K562 (cell line): ENCODE data around the gene KCNQ4. TPM values are rescaled to one million over a fixed set of nuclear protein-coding genes. Genes with fewer than 3 reads are reported as not detected.

Source experiments
- ATAC-seq: fragments of 200-7000 bp; cut with Tn5 transposase; 3 replicates; pipeline ENCODE4 v1.9.1; 2020; ENCODE audit warnings: moderate library complexity
- BruUV-seq: library from RNA; stranded (reverse); fragments of 400-500 nt; replicated peaks from 2 replicates; lab custom pipeline; 2021; lab: Mats Ljungman, UMichigan
- CTCF ChIA-PET: fragments of 300-600 bp; formaldehyde crosslinking; extraction: SDS; loops from one replicate; lab custom pipeline; 2021; ENCODE audit warnings: low intra/inter-chr PET ratio; lab: Yijun Ruan, JAX
- POLR2A ChIA-PET: fragments of 300-600, 350-650 bp; sonication (Branson Sonifier 250); formaldehyde crosslinking; extraction: SDS; loops from one replicate; lab custom pipeline; 2021; ENCODE audit warnings: antibody characterized with exemption, inconsistent platforms; lab: Yijun Ruan, JAX
- DNase-seq, 4 experiments: peaks; one replicate each; pipeline versions ENCODE4 v3.0.0 to v3.0.0-alpha.2; 2011 to 2018; ENCODE audit warnings: low spot score in 3 of 4, mixed read lengths in 3 of 4; ENCODE audit errors: extremely low read depth in 1 of 4
- FAIRE-seq: peaks from 2 replicates; lab custom pipeline; 2011; peaks lifted over from hg19 to GRCh38; lab: Jason Lieb, UNC
- H2AFZ ChIP-seq: 2 replicates; pipeline ENCODE4 v1.6.0; 2011; ENCODE audit warnings: low read depth, low read length, control low read depth, inconsistent platforms
- H3K27ac ChIP-seq: fragments of 200-600 bp; 3 replicates; pipeline ENCODE4 v1.8.0; 2011; ENCODE audit warnings: low read depth, mild to moderate bottlenecking, control low read depth, inconsistent platforms, low read length, moderate library complexity, mixed read lengths; ENCODE audit errors: extremely low read depth
- H3K27me3 ChIP-seq, 2 experiments: fragments of 300-600 bp in 1 of 2; 2 replicates in 1 of 2; 3 replicates in 1 of 2; pipeline versions ENCODE4 v1.6.0 to v1.8.0; 2011; ENCODE audit warnings: inconsistent platforms in 2 of 2, low read length in 2 of 2, mild to moderate bottlenecking in 1 of 2, mixed read lengths in 1 of 2, moderate library complexity in 1 of 2; ENCODE audit not compliant: control insufficient read depth in 2 of 2, insufficient read depth in 2 of 2
- H3K36me3 ChIP-seq: fragments of 300-600 bp; 3 replicates; pipeline ENCODE4 v1.8.0; 2011; ENCODE audit warnings: mild to moderate bottlenecking, low read length, inconsistent platforms; ENCODE audit not compliant: control insufficient read depth, insufficient read depth
- H3K4me1 ChIP-seq, 2 experiments: fragments of 200-600 bp in 1 of 2; replicated peaks in 1 of 2; 2 replicates in 1 of 2; 3 replicates in 1 of 2; pipeline versions ENCODE4 v1.5.1 to v1.8.0; 2011; ENCODE audit warnings: inconsistent platforms in 2 of 2, low read length in 2 of 2, mild to moderate bottlenecking in 1 of 2, mixed read lengths in 1 of 2, moderate library complexity in 1 of 2; ENCODE audit not compliant: control insufficient read depth in 2 of 2, insufficient read depth in 2 of 2
- H3K4me2 ChIP-seq: 2 replicates; pipeline ENCODE4 v1.6.1; 2011; ENCODE audit warnings: low read length, control low read depth, inconsistent platforms, mixed read lengths; ENCODE audit not compliant: insufficient read depth
- H3K4me3 ChIP-seq: fragments of 200-600 bp; sonication (generic), shearing (Covaris generic); 2 replicates; pipeline ENCODE4 v1.5.1; 2016; ENCODE audit warnings: control low read depth, inconsistent platforms
- H3K79me2 ChIP-seq: fragments of 200-600 bp; 3 replicates; pipeline ENCODE4 v1.8.0; 2011; ENCODE audit warnings: low read length, inconsistent platforms; ENCODE audit not compliant: control insufficient read depth, insufficient read depth
- H3K9ac ChIP-seq, 2 experiments: 2 replicates each; pipeline versions ENCODE4 v1.6.0 to v1.6.1; 2011; ENCODE audit warnings: low read depth in 2 of 2, low read length in 2 of 2, control low read depth in 1 of 2, inconsistent platforms in 1 of 2, mild to moderate bottlenecking in 1 of 2, mixed read lengths in 1 of 2; ENCODE audit not compliant: insufficient read depth in 1 of 2
- H3K9me1 ChIP-seq: one replicate; pipeline ENCODE4 v1.6.0; 2011; ENCODE audit warnings: inconsistent platforms, mild to moderate bottlenecking, low read length, moderate library complexity; ENCODE audit not compliant: control insufficient read depth, insufficient read depth
- H3K9me3 ChIP-seq: replicated peaks from 2 replicates; pipeline ENCODE4 v1.5.1; 2011; ENCODE audit warnings: low read depth, low read length, inconsistent platforms; ENCODE audit not compliant: control insufficient read depth, insufficient read depth
- H4K20me1 ChIP-seq: replicated peaks from 2 replicates; pipeline ENCODE4 v1.6.1; 2011; ENCODE audit warnings: low read length, inconsistent platforms, mixed read lengths; ENCODE audit not compliant: control insufficient read depth, insufficient read depth
- NRF1 ChIP-seq, 2 experiments: fragments of 450-650 bp; IDR thresholded peaks in 1 of 2; conservative IDR thresholded peaks in 1 of 2; 2 replicates each; pipeline ENCODE4 v1.6.1; 2014; ENCODE audit warnings: mild to moderate bottlenecking in 2 of 2
- POLR2H ChIP-seq: IDR thresholded peaks from 2 replicates; pipeline ENCODE4 v1.6.1; 2016; ENCODE audit warnings: missing genetic modification characterization, low read depth, mild to moderate bottlenecking, control low read depth, missing compliant biosample characterization, moderate library complexity
- RBFOX2 ChIP-seq: fragments of 200-400 bp; formaldehyde crosslinking; IDR thresholded peaks from 2 replicates; pipeline ENCODE4 v1.6.1; 2017; ENCODE audit warnings: low read depth, mild to moderate bottlenecking, low read length, moderate library complexity
- SIX5 ChIP-seq, 2 experiments: IDR thresholded peaks; 2 replicates each; pipeline ENCODE4 v1.6.1; 2011; ENCODE audit warnings: low read length in 2 of 2, borderline replicate concordance in 1 of 2, low read depth in 1 of 2, mild to moderate bottlenecking in 1 of 2, moderate library complexity in 1 of 2; ENCODE audit not compliant: insufficient read depth in 1 of 2
- TRIM28 ChIP-seq: fragments of 450-650 bp; IDR thresholded peaks from 2 replicates; pipeline ENCODE4 v1.6.1; 2017
- ZC3H11A ChIP-seq: IDR thresholded peaks from 2 replicates; pipeline ENCODE4 v1.6.1; 2012; ENCODE audit warnings: low read depth, low read length, improper control_type of control experiment
- ZNF695 ChIP-seq: fragments of 450-650 bp; formaldehyde crosslinking; IDR thresholded peaks from 2 replicates; pipeline ENCODE4 v1.4.0; 2020; ENCODE audit warnings: mild to moderate bottlenecking, moderate library complexity
- WGBS: fragments of 100-300 bp; shearing (Covaris generic); methylation state at CpG from one replicate; pipeline ENCODE4 v1.1.6; 2016; ENCODE audit warnings: low coverage, mixed read lengths; ENCODE audit not compliant: insufficient coverage; ENCODE audit errors: missing lambda C conversion rate; 5-methylcytosine and 5-hydroxymethylcytosine counted together
- in situ Hi-C: fragments of 300-500 bp; cut with MboI; formaldehyde crosslinking; loops from 4 replicates; pipeline ENCODE4 v1.15.0; 2018; ENCODE audit warnings: inconsistent platforms, mixed read lengths
- intact Hi-C: fragments of 100-400 bp; cut with micrococcal nuclease; formaldehyde crosslinking; loops from 2 replicates; pipeline ENCODE4 v1.14.2; 2022
- polyA plus RNA-seq, 8 experiments: library from polyadenylated mRNA; depleted of rRNA in 4 of 8; stranded (reverse) in 5 of 8; unstranded in 3 of 8; fragments of >200 nt; fragmentation: Nextera tagmentation in 2 of 8; fragmentation: Illumina TruSeq in 1 of 8; extraction: Ambion mirVana in 2 of 8; extraction: Trizol in 1 of 8; gene quantifications; 2 replicates each; pipeline versions ENCODE4 v1.2.1 to v1.2.3, GENCODE V29; 2011 to 2014; ENCODE audit warnings: inconsistent platforms in 1 of 8, missing spikeins in 1 of 8
- total RNA-seq, 7 experiments: library from RNA; depleted of rRNA in 6 of 7; stranded (reverse); fragments of >200 nt in 6 of 7; fragmentation: Illumina TruSeq in 2 of 7; extraction: Trizol in 2 of 7; gene quantifications; 2 replicates each; pipeline versions ENCODE4 v1.2.1 to v1.2.3, GENCODE V29; 2011 to 2021; ENCODE audit warnings: low replicate concordance in 1 of 7
- TF ChIP-seq, protein P1 (sequence below): sonication (generic); formaldehyde crosslinking; IDR thresholded peaks from 2 replicates; pipeline ENCODE4 v1.8.0; 2022; ENCODE audit warnings: mild to moderate bottlenecking, missing genetic modification reagents
- TF ChIP-seq, protein P2 (sequence below): fragments of 250-450 bp; sonication (Bioruptor Pico); IDR thresholded peaks from 2 replicates; pipeline ENCODE4 v1.4.0; 2020; ENCODE audit warnings: borderline replicate concordance

The KCNQ4 gene
- total and polyA plus RNA-seq, 9 of the 15 experiments (the other 6 are each of a cell fraction or from before 2014, with no cell fraction given) = 0.07 to 4.1 (median 0.79) TPM

DNA sequence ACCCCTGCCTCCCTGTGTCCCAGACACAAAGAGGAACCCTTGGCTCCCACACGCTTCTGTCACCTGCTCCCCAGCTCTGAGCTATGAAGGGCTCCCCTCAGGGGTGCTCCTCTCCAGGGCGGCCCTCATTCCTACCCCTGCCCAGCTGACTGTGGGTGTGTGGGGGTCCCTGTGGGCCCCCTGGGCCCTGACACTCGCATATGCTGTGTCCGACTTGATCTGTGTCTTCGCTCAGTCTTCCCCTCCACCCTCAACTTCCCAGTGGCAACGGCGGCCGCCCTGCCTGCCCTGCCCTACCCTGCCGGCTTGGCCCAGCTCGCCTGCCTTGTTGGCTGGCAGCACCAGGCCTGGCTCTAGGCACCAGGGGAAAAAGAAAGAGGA is 1.2 kb downstream of the KCNQ4 start:
- CTCF ChIA-PET = no interaction called here
- H3K4me3 ChIP-seq = peak overlapping the region; percentile 37
- 0 out of 2 replicates have a peak overlapping the region, but pooled peaks have one; percentile 75 for H2AFZ ChIP-seq

DNA sequence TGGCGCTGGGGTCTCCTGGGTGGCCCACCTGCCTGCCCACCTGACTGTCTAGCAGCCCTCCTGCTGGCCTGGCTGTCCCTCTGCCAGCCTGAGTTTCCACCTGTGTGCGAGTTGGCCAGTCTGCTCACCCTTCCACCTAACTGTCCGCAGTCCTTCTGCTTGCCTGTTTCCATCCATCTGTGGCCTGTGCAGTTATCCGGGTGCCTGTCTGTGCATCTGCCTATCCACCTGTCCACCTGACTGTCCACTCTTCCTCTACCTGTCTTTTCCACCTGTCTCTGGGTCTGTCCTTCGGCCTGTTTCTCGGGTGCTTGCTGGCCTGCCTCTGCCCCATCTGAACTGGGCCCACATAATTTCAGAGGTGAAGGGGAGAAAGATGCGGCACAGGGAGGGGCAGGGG is 1.9 kb downstream of the KCNQ4 start:
- 83% methylated on average over 7 of the region's 7 CpGs for WGBS
- Histone ChIP-seq H4K20me1 (peaks cover 8% of the 10 kb centered on the region), H2AFZ (no peak overlapping the region), H3K4me3 (no peak overlapping the region), H3K9me1 (no peaks in the 10 kb centered on the region), H3K9ac (peak overlapping the region in 1 of 2 experiments; percentile 93; a peak in 1 of 4 replicates), H3K36me3 (no peaks in the 10 kb centered on the region), H3K9me3 (no peaks in the 10 kb centered on the region), H3K4me1 (peaks cover 13 to 35% of the 10 kb centered on the region in 2 experiments), H3K79me2 (peaks cover 7% of the 10 kb centered on the region; the same call in 2 of the 3 replicates), H3K4me2 (no peak overlapping the region), H3K27me3 (no peaks in the 10 kb centered on the region), H3K27ac (no peak overlapping the region)
- FAIRE-seq (no peak), DNase-seq (no peak), ATAC-seq (no peak)
- in situ Hi-C loops (no loop called here), intact Hi-C loops (no loop called here)
- CTCF ChIA-PET = no interaction called here
- TSS peak; percentile 37 for BruUV-seq
- POLR2A ChIA-PET = interaction anchor here (0.5 kb wide), 1 partner anchor 17 kb away, joined by 5 read pairs; no protein-coding TSS in a partner anchor
- TF ChIP-seq, protein P1, sequence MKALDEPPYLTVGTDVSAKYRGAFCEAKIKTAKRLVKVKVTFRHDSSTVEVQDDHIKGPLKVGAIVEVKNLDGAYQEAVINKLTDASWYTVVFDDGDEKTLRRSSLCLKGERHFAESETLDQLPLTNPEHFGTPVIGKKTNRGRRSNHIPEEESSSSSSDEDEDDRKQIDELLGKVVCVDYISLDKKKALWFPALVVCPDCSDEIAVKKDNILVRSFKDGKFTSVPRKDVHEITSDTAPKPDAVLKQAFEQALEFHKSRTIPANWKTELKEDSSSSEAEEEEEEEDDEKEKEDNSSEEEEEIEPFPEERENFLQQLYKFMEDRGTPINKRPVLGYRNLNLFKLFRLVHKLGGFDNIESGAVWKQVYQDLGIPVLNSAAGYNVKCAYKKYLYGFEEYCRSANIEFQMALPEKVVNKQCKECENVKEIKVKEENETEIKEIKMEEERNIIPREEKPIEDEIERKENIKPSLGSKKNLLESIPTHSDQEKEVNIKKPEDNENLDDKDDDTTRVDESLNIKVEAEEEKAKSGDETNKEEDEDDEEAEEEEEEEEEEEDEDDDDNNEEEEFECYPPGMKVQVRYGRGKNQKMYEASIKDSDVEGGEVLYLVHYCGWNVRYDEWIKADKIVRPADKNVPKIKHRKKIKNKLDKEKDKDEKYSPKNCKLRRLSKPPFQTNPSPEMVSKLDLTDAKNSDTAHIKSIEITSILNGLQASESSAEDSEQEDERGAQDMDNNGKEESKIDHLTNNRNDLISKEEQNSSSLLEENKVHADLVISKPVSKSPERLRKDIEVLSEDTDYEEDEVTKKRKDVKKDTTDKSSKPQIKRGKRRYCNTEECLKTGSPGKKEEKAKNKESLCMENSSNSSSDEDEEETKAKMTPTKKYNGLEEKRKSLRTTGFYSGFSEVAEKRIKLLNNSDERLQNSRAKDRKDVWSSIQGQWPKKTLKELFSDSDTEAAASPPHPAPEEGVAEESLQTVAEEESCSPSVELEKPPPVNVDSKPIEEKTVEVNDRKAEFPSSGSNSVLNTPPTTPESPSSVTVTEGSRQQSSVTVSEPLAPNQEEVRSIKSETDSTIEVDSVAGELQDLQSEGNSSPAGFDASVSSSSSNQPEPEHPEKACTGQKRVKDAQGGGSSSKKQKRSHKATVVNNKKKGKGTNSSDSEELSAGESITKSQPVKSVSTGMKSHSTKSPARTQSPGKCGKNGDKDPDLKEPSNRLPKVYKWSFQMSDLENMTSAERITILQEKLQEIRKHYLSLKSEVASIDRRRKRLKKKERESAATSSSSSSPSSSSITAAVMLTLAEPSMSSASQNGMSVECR (CRISPR knock-in tag) = no peak
- no peak for TF ChIP-seq SIX5 (IDR thresholded peaks at IDR 0.05; ENCODE audit: borderline replicate concordance in 1 of 2, insufficient read depth in 1 of 2, low read depth in 1 of 2, low read length in 2 of 2)
- TF ChIP-seq POLR2H (tag) = no peak
- TF ChIP-seq NRF1 (conservative IDR thresholded peaks at IDR 0.05 in 1 of 2, IDR thresholded peaks at IDR 0.05 in 1 of 2) = no peak
- TF ChIP-seq, protein P2, sequence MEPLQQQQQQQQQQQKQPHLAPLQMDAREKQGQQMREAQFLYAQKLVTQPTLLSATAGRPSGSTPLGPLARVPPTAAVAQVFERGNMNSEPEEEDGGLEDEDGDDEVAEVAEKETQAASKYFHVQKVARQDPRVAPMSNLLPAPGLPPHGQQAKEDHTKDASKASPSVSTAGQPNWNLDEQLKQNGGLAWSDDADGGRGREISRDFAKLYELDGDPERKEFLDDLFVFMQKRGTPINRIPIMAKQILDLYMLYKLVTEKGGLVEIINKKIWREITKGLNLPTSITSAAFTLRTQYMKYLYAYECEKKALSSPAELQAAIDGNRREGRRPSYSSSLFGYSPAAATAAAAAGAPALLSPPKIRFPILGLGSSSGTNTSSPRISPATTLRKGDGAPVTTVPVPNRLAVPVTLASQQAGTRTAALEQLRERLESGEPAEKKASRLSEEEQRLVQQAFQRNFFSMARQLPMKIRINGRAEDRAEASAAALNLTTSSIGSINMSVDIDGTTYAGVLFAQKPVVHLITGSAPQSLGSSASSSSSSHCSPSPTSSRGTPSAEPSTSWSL = no peak
- TF ChIP-seq ZC3H11A = no peak
- no peak for TF ChIP-seq ZNF695 (CRISPR knock-in tag)

More for the DNA sequence above, 1.2 kb downstream of the KCNQ4 start:
- H3K4me1 ChIP-seq = peaks cover 13 to 35% of the 10 kb centered on the region in 2 experiments
- peak overlapping the region; percentile 70; the same call in 1 of the 2 replicates for H3K4me2 ChIP-seq
- TF ChIP-seq RBFOX2 (0 out of 2 replicates have a peak, but pooled peaks have one; percentile 1), TRIM28 (no peak)
- TF ChIP-seq, all 486 proteins: peak for 1
- intact Hi-C loops = no loop called here
- FAIRE-seq = no peak
- Histone ChIP-seq H3K36me3 (no peaks in the 10 kb centered on the region), H3K79me2 (peaks cover 7% of the 10 kb centered on the region; the same call in 2 of the 3 replicates), H3K27me3 (no peaks in the 10 kb centered on the region), H3K27ac (no peak overlapping the region), H4K20me1 (peaks cover 8% of the 10 kb centered on the region), H3K9me3 (no peaks in the 10 kb centered on the region), H3K9me1 (no peaks in the 10 kb centered on the region), H3K9ac (peak overlapping the region; percentile 47 to 93; a peak in 3 of 4 replicates)
- in situ Hi-C loops = loop anchor here (5.0 kb wide), 1 partner anchor 58 kb away; no protein-coding TSS in a partner anchor
- 82% methylated on average over 7 of the region's 10 CpGs for WGBS
- peak; percentile 4; the same call in 2 of the 3 replicates for ATAC-seq
- POLR2A ChIA-PET = interaction anchor here (0.6 kb wide), 1 partner anchor 32 kb away, joined by 3 read pairs; no protein-coding TSS in a partner anchor
- no peak for DNase-seq
- BruUV-seq = no TSS peak
